Suprapubic skin (tissue), 3 donors: ENCODE data around the gene LRPAP1.

Source experiments
- CTCF ChIP-seq, 2 donors: fragments of 200-600 bp in 1 of 2; fragments of 450-650 bp in 1 of 2; sonication (generic) in 1 of 2; IDR thresholded peaks; one replicate each; pipeline ENCODE4 v1.5.1; 2016 to 2019; ENCODE audit warnings: antibody characterized with exemption in 2 of 2, mild to moderate bottlenecking in 1 of 2, moderate library complexity in 1 of 2
- POLR2A ChIP-seq, 2 donors: fragments of 450-650 bp; IDR thresholded peaks; one replicate each; pipeline ENCODE4 v1.6.1; 2017; ENCODE audit warnings: antibody characterized with exemption in 2 of 2, mild to moderate bottlenecking in 2 of 2, moderate library complexity in 2 of 2

GRCh38 chr4:3462790-3463415 is 69.3 kb downstream of the LRPAP1 start, which contains the start of gene DOK7:
- TF ChIP-seq CTCF (IDR thresholded peaks at IDR 0.05) (no peak), POLR2A (IDR thresholded peaks at IDR 0.05) (no peak)
